ENCODE data around the gene CTSZ. TPM values are rescaled to one million over a fixed set of nuclear protein-coding genes. Genes with fewer than 3 reads are reported as not detected.
"Not testable (repeated sequence)": the region's sequence is repeated elsewhere in the genome, so short reads cannot be mapped to it uniquely, and the experiment has no call there.

The CTSZ gene
- total RNA-seq, 1 donor from 2014 or later: 277 TPM

- no peak for DNase-seq (ENCODE audit: low spot score)
Observed at GRCh38 chr20:58982406-58983114, 24.5 kb downstream of the CTSZ start.

GRCh38 chr20:58981628-58982364 lies 25.3 kb downstream of the CTSZ start:
- DNase-seq (ENCODE audit: low spot score): no peak

GRCh38 chr20:58980711-58981627 lies 26.1 kb downstream of the CTSZ start, which contains the start of gene NELFCD:
TSS of gene NELFCD (plus strand) at chr20:58981256. CDS start at chr20:58981310, 54 bp downstream.
- DNase-seq (ENCODE audit: low spot score): peak; percentile 96

GRCh38 chr20:58978351-58979190 lies 28.5 kb downstream of the CTSZ start:
- DNase-seq (ENCODE audit: low spot score): no peak

GRCh38 chr20:58976061-58976730 lies 30.9 kb downstream of the CTSZ start:
- no peak for DNase-seq (ENCODE audit: low spot score)

- DNase-seq (ENCODE audit: low spot score): no peak
Observed at GRCh38 chr20:58975353-58975752, 31.7 kb downstream of the CTSZ start.

- no peak for DNase-seq (ENCODE audit: low spot score)
Observed at GRCh38 chr20:58973866-58974265, 33.2 kb downstream of the CTSZ start.

- DNase-seq (ENCODE audit: low spot score): no peak
Observed at GRCh38 chr20:58973179-58973578, 33.9 kb downstream of the CTSZ start.

- no peak for DNase-seq (ENCODE audit: low spot score)
Observed at GRCh38 chr20:58971429-58971828, 35.6 kb downstream of the CTSZ start.

- no peak for DNase-seq (ENCODE audit: low spot score)
Observed at GRCh38 chr20:58970146-58970545, 36.9 kb downstream of the CTSZ start.

GRCh38 chr20:58969439-58969838 lies 37.6 kb downstream of the CTSZ start:
- DNase-seq (ENCODE audit: low spot score): no peak

GRCh38 chr20:58967652-58968429 lies 39.2 kb downstream of the CTSZ start:
- DNase-seq (ENCODE audit: low spot score): no peak

GRCh38 chr20:58965270-58966064 lies 41.6 kb downstream of the CTSZ start:
- no peak for DNase-seq (ENCODE audit: low spot score)

- not testable (repeated sequence) for DNase-seq (ENCODE audit: low spot score)
Observed at GRCh38 chr20:58963922-58964321, 43.1 kb downstream of the CTSZ start.

- DNase-seq (ENCODE audit: low spot score): no peak
Observed at GRCh38 chr20:58963060-58963584, 43.9 kb downstream of the CTSZ start.

GRCh38 chr20:58959652-58960051 lies 47.4 kb downstream of the CTSZ start:
- DNase-seq (ENCODE audit: low spot score): no peak

- no peak for DNase-seq (ENCODE audit: low spot score)
Observed at GRCh38 chr20:58956078-58956477, 51.0 kb downstream of the CTSZ start.

GRCh38 chr20:58953050-58953449 lies 54.0 kb downstream of the CTSZ start:
- no peak for DNase-seq (ENCODE audit: low spot score)
